Endothelial cell of umbilical vein (primary cell): ENCODE results near the gene ALAD. TPM values are rescaled to one million over a fixed set of nuclear protein-coding genes. Genes with fewer than 3 reads are reported as not detected.

Experiments used
- BruUV-seq: library from RNA; stranded (reverse); fragments of 400-500 nt; replicated peaks from 2 replicates; lab custom pipeline; 2021; lab: Mats Ljungman, UMichigan
- CTCF ChIA-PET: fragments of 300-600, 350-600 bp; sonication (Branson Sonifier 250); formaldehyde crosslinking; loops from one replicate; lab custom pipeline; 2021; ENCODE audit warnings: antibody characterized with exemption, inconsistent platforms; lab: Charles Lee
- POLR2A ChIA-PET: fragments of 300-600, 350-600 bp; sonication (Branson Sonifier 250); formaldehyde crosslinking; loops from one replicate; lab custom pipeline; 2021; ENCODE audit warnings: antibody characterized with exemption, inconsistent platforms; lab: Charles Lee
- DNase-seq: peaks from one replicate; pipeline ENCODE4 v3.0.0-alpha.2; 2011; ENCODE audit warnings: low read depth, low spot score
- FAIRE-seq: peaks from 2 replicates; lab custom pipeline; 2011; peaks lifted over from hg19 to GRCh38; lab: Jason Lieb, UNC
- H2AFZ ChIP-seq: 2 replicates; pipeline ENCODE4 v1.6.0; 2012; ENCODE audit warnings: low read depth, low read length, control low read depth, inconsistent platforms
- H3K27ac ChIP-seq: 2 replicates; pipeline ENCODE4 v1.5.1; 2011; ENCODE audit warnings: low read depth, mild to moderate bottlenecking, control low read depth, low read length, moderate library complexity; ENCODE audit not compliant: insufficient read depth
- H3K27me3 ChIP-seq, 2 experiments: 2 replicates each; pipeline versions ENCODE4 v1.6.0 to v1.6.1; 2011; ENCODE audit warnings: low read length in 2 of 2, mixed read lengths in 1 of 2; ENCODE audit not compliant: control insufficient read depth in 2 of 2, insufficient read depth in 2 of 2
- H3K36me3 ChIP-seq, 2 experiments: 2 replicates in 1 of 2; 3 replicates in 1 of 2; pipeline ENCODE4 v1.5.1; 2011; ENCODE audit warnings: low read length in 2 of 2, mild to moderate bottlenecking in 1 of 2, moderate library complexity in 1 of 2; ENCODE audit not compliant: control insufficient read depth in 2 of 2, insufficient read depth in 2 of 2; ENCODE audit errors: extremely low read depth in 1 of 2
- H3K4me1 ChIP-seq: 3 replicates; pipeline ENCODE4 v1.5.1; 2011; ENCODE audit warnings: mild to moderate bottlenecking, low read length; ENCODE audit not compliant: control insufficient read depth, insufficient read depth; ENCODE audit errors: extremely low read depth
- H3K4me2 ChIP-seq: 2 replicates; pipeline ENCODE4 v1.6.1; 2011; ENCODE audit warnings: low read length, control low read depth, mixed read lengths; ENCODE audit not compliant: insufficient read depth
- H3K4me3 ChIP-seq, 3 experiments: fragments of 200-600 bp in 1 of 3; sonication (generic), shearing (Covaris generic) in 1 of 3; replicated peaks in 1 of 3; 2 replicates each; pipeline ENCODE4 v1.5.1; 2011 to 2016; ENCODE audit warnings: control low read depth in 3 of 3, low read length in 3 of 3, mild to moderate bottlenecking in 2 of 3, inconsistent platforms in 1 of 3, low read depth in 1 of 3, moderate library complexity in 1 of 3; ENCODE audit not compliant: insufficient read depth in 1 of 3
- H3K79me2 ChIP-seq: 2 replicates; pipeline ENCODE4 v1.6.0; 2012; ENCODE audit warnings: low read length, inconsistent platforms; ENCODE audit not compliant: control insufficient read depth, insufficient read depth
- H3K9ac ChIP-seq: replicated peaks from 2 replicates; pipeline ENCODE3; 2011; ENCODE audit warnings: low read length, control low read depth; ENCODE audit not compliant: insufficient read depth; ENCODE audit errors: extremely low read depth
- H3K9me1 ChIP-seq: replicated peaks from 3 replicates; pipeline ENCODE4 v1.6.0; 2011; ENCODE audit warnings: mild to moderate bottlenecking, low read length; ENCODE audit not compliant: control insufficient read depth, insufficient read depth; ENCODE audit errors: extremely low read depth
- H3K9me3 ChIP-seq: replicated peaks from 2 replicates; pipeline ENCODE4 v1.5.1; 2012; ENCODE audit warnings: low read length, inconsistent platforms; ENCODE audit not compliant: control insufficient read depth, insufficient read depth
- H4K20me1 ChIP-seq: replicated peaks from 2 replicates; pipeline ENCODE3; 2011; ENCODE audit warnings: mild to moderate bottlenecking, low read length; ENCODE audit not compliant: control insufficient read depth, insufficient read depth; ENCODE audit errors: extremely low read depth
- EZH2 ChIP-seq: IDR thresholded peaks from 2 replicates; pipeline ENCODE4 v1.6.1; 2012; ENCODE audit warnings: borderline replicate concordance, low read depth, mild to moderate bottlenecking, moderate library complexity, low read length, inconsistent platforms; ENCODE audit not compliant: severe bottlenecking
- GATA2 ChIP-seq: IDR thresholded peaks from 2 replicates; pipeline ENCODE4 v1.7.0; 2011; ENCODE audit warnings: low read depth, mild to moderate bottlenecking, moderate library complexity, mixed read lengths, low read length; ENCODE audit not compliant: insufficient read length, insufficient read depth
- JUN ChIP-seq: IDR thresholded peaks from 2 replicates; pipeline ENCODE4 v1.6.1; 2011; ENCODE audit warnings: borderline replicate concordance, low read depth; ENCODE audit not compliant: insufficient read length, insufficient read depth
- dilution Hi-C: fragments of 300-500 bp; cut with MboI; formaldehyde crosslinking; loops from one replicate; pipeline ENCODE4 v1.15.0; 2019; ENCODE audit warnings: low sequenced_read_pairs; ENCODE audit not compliant: extremely low pct_ligation_motif_present
- intact Hi-C: fragments of 100-400 bp; cut with micrococcal nuclease; formaldehyde crosslinking; loops from one replicate; pipeline ENCODE4 v1.10.0; 2022
- polyA plus RNA-seq, 4 experiments: library from polyadenylated mRNA; depleted of rRNA in 3 of 4; stranded (reverse) in 3 of 4; unstranded in 1 of 4; fragments of >200 nt; gene quantifications; 2 replicates each; pipeline versions ENCODE4 v1.2.1 to v1.2.3, GENCODE V29; 2011 to 2012; ENCODE audit warnings: missing spikeins in 1 of 4
- total RNA-seq: library from RNA; stranded (reverse); gene quantifications from 2 replicates; pipeline ENCODE4 v1.2.3, GENCODE V29; 2021
- TF ChIP-seq, protein P1 (sequence below): IDR thresholded peaks from 2 replicates; pipeline ENCODE4 v1.6.1; 2011; ENCODE audit not compliant: insufficient read depth, insufficient read length

The ALAD gene
- total and polyA plus RNA-seq, 2 donors (not counting 3 experiments of a cell fraction or from before 2014, with no cell fraction given) = 12.8 to 29.5 TPM

GRCh38 chr9:113349445-113350094, 51.5 kb downstream of the ALAD start, which contains the start of gene BSPRY:
BSPRY (plus strand) TSS chr9:113349541; CDS start chr9:113349580, 39 bp downstream.
- DNase-seq (no peak), FAIRE-seq (no peak)
- TF ChIP-seq, protein P1, sequence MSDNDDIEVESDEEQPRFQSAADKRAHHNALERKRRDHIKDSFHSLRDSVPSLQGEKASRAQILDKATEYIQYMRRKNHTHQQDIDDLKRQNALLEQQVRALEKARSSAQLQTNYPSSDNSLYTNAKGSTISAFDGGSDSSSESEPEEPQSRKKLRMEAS = no peak
- TF ChIP-seq GATA2 (no peak), EZH2 (peak; percentile 91)
- Histone ChIP-seq H3K79me2 (no peaks in the 10 kb centered on the region), H4K20me1 (no peaks in the 10 kb centered on the region), H2AFZ (no peak within 1 kb of the TSS), H3K4me3 (peak within 1 kb of the TSS in 1 of 3 experiments; percentile 3), H3K4me2 (peak within 1 kb of the TSS; percentile 28), H3K9ac (no peak within 1 kb of the TSS), H3K27me3 (peaks cover 42 to 52% of the 10 kb centered on the region in 2 experiments), H3K36me3 (no peaks in the 10 kb centered on the region), H3K9me1 (no peaks in the 10 kb centered on the region), H3K9me3 (no peaks in the 10 kb centered on the region), H3K4me1 (peaks cover 3% of the 10 kb centered on the region), H3K27ac (no peak within 1 kb of the TSS)
- dilution Hi-C loops = no loop called here
- ChIA-PET CTCF (interaction anchor here (1.7 to 2.2 kb wide), 2 partner anchors 53 to 56 kb away, joined by 3 to 5 read pairs; no protein-coding TSS in a partner anchor), POLR2A (no interaction called here)
- BruUV-seq = no TSS peak
- intact Hi-C loops = no loop called here

DNA sequence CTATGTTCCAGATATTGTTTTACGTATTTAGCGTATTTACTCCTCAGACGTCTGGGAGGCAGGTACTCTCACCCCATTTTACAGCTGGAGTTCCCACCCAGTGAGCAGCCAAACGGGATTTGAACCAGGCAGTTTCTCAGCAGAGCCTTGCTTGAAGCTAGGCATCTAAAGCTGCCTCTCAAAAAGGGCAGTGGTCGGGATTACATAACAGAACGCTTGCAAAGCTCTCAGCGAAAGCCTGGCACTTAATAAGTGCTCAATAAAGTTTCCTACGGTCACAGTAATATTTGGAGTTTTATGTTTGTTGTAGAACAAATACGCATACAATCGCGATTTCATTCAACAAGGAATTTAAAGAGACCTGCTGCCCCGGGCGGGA, 52.0 kb downstream of the ALAD start:
- H3K9me3 ChIP-seq = no peaks in the 10 kb centered on the region
- no peak for DNase-seq
- no peak overlapping the region for H3K27ac ChIP-seq
- H3K4me2 ChIP-seq = no peak overlapping the region
- H3K79me2 ChIP-seq = no peaks in the 10 kb centered on the region
- H3K4me3 ChIP-seq = no peak overlapping the region
- H3K36me3 ChIP-seq = no peaks in the 10 kb centered on the region
- peaks cover 41 to 52% of the 10 kb centered on the region in 2 experiments for H3K27me3 ChIP-seq
- FAIRE-seq = no peak
- peaks cover 3% of the 10 kb centered on the region for H3K4me1 ChIP-seq
- no TSS peak for BruUV-seq
- POLR2A ChIA-PET = no interaction called here
- intact Hi-C loops (no loop called here), dilution Hi-C loops (no loop called here)
- no peak overlapping the region for H3K9ac ChIP-seq
- no peaks in the 10 kb centered on the region for H3K9me1 ChIP-seq
- no peak overlapping the region for H2AFZ ChIP-seq
- TF ChIP-seq EZH2 (no peak), JUN (no peak), GATA2 (no peak)
- TF ChIP-seq, protein P1 = no peak
- CTCF ChIA-PET = interaction anchor here (1.2 to 1.7 kb wide), 2 partner anchors 28 to 52 kb away, joined by 3 to 5 read pairs; partner anchors contain the start of gene HDHD3
- H4K20me1 ChIP-seq = no peaks in the 10 kb centered on the region
